GM18505 (cell line): ENCODE data around the gene AGT.

ENCODE experiments used
- ATAC-seq: cut with Tn5 transposase; IDR thresholded peaks from one replicate; pipeline ENCODE4 v1.9.1; 2021; ENCODE audit not compliant: unreplicated experiment
- POLR2A ChIP-seq: IDR thresholded peaks from 4 replicates; pipeline ENCODE4 v1.6.1; 2011; ENCODE audit warnings: borderline replicate concordance; ENCODE audit not compliant: insufficient read depth, insufficient read length; ENCODE audit errors: extremely low read depth

Gene AGT

DNA sequence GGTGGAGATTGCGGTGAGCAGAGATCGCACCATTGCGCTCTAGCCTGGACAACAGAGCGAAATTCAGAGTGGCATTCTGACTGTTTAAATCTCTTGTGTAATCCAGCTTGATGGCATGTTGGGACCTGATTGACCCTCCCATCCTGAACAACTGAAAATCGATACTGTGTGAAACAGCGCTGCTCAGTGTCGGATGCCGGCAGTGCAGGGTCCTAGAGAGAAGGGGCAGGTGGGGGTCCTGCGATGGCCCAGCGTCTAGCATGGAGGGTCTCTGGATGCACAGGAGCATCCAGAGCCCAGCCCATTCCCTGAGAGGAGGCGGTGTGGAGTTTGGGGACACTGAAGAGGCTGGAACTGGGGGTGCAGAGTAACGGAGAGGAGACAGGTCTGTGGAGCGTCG, 15.8 kb downstream of the AGT start:
- TF ChIP-seq POLR2A, result no peak
- no peak for ATAC-seq

- ATAC-seq, result no peak
- no peak for TF ChIP-seq POLR2A
These were observed 17.0 kb downstream of the AGT start for GRCh38 chr1:230696722-230697437.

DNA sequence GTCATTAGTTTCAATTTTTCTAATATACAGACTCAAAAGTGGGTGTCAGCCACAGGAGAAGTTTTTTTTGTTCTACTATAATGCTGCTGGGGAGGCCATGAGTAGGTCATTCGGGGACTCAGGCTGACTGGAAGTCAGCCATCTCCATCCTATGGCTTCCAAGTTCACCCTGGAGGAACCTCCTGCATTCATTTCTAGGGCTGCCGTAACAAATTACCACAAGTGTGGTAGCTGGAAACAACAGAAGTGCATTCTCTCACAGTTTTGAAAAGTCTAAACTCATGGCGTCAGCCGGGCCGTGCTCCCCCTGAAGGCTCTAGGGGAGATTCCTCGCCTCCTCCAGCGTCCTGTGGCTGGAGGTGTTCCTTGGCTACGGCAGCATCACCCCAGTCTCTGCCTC, 17.7 kb downstream of the AGT start:
- ATAC-seq, result no peak
- TF ChIP-seq POLR2A, result no peak

- TF ChIP-seq POLR2A, result no peak
- ATAC-seq, result no peak
These were observed 18.9 kb downstream of the AGT start for GRCh38 chr1:230694991-230695390.

DNA sequence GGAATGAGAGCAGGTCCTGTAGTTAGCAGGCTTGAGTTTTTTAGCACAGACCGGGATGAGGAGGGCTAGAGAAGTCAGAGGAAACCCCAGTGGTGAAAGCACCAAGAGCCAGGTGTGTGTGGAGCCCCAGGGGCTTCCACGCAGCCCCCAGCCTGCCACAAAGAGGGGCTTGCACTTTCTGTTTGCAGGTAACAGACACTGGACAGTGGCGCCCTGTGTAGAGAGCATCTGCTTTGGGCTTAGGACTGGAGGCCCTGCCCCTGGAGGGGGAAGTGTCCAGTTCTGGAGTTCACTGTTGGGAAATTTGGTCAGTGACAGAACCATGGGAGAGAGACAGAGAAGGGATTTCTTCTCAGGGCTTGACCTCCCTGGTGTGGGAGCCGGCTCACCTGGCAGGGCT, 19.5 kb downstream of the AGT start:
- no peak for ATAC-seq
- no peak for TF ChIP-seq POLR2A

DNA sequence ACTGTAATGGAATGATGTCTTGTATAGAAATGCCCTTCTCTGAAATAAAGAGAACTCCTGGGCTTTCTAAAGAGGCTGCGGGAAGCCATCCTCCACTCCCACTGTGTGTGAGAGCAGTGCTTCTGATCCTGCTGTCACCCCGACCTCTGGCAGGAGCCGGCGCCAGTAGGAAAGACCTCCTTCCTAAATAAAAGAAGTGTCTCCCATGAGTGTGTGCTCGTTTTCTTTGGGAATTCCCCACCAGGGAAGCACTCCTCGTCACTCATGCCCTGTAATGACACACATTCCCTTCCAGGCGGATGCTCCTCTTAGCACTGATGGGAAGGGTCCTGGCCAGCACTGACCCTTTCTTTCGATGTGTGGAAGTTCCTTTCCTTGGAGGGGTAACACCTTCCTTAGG, 20.1 kb downstream of the AGT start:
- ATAC-seq, result no peak
- no peak for TF ChIP-seq POLR2A

DNA sequence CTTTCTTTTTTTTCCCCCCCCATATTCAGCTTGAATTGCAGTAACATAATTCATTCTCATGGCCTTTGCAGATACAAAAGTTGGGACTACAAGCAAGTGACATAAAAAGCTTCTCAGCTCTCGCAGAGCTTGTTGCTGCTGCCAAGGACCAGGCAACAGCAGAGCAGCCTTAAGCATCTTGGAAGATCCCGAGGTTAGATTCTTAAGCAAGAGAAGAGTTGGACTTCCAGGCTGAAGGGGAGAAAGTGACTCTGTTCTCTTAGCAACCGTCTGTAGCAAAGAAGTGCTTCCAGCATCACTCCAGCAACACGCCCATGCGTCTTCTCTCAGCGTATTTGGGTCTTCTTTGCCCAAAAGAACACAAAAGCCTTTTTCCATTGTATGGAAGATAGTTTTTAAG, 20.7 kb downstream of the AGT start:
- TF ChIP-seq POLR2A, result no peak
- ATAC-seq, result no peak

GRCh38 chr1:230691615-230692014, 22.3 kb downstream of the AGT start:
- TF ChIP-seq POLR2A, result no peak
- ATAC-seq, result no peak

DNA sequence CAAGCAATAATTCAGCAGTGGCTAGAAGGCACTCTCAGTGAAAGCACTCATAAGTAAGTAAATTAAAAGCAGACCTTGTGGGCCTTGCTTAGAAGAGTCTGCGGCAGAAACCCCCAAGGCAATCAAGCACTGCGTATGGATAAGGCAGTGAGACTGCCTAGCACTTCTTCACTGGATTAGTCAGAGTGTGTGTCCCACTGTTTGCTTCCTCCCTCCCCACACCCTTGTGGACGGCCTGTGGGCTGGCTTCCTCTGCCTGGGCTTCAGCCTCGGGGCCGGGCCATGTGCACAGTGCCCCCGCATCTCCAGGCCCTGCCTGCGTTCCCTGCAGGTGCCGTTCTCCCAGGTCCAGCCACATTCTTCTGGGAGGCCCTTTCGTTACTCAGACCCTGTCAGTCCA, 23.8 kb downstream of the AGT start:
- TF ChIP-seq POLR2A, result no peak
- no peak for ATAC-seq

- TF ChIP-seq POLR2A, result no peak
- no peak for ATAC-seq
These were observed 27.2 kb downstream of the AGT start for GRCh38 chr1:230686747-230687146.

GRCh38 chr1:230684998-230685397, 28.9 kb downstream of the AGT start:
- no peak for TF ChIP-seq POLR2A
- no peak for ATAC-seq

DNA sequence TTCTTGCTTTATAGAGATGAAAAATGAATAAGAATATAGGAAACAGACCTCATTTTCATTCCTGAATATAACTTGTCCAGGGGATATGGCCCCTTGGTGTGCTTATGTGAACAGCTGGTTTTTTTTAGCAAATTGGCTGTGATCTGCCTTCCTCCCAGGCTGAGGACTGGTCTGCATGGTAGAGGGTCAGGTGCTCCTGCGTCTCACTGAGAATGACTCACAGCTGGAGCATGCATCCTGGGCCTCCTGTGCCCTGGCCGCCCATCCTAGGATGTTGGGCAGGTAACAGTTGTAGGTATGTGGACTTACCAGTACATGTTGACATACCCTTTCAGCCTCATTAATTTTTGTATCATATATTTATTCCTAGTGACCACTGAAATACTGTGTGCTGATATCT, 29.8 kb downstream of the AGT start:
- no peak for TF ChIP-seq POLR2A

GRCh38 chr1:230682882-230683610, 30.9 kb downstream of the AGT start:
- ATAC-seq, result no peak

More for the DNA sequence above, 29.8 kb downstream of the AGT start:
- no peak for ATAC-seq

GRCh38 chr1:230682274-230682673, 31.6 kb downstream of the AGT start:
- no peak for ATAC-seq
- TF ChIP-seq POLR2A, result no peak

More at GRCh38 chr1:230682882-230683610, 30.9 kb downstream of the AGT start:
- no peak for TF ChIP-seq POLR2A

DNA sequence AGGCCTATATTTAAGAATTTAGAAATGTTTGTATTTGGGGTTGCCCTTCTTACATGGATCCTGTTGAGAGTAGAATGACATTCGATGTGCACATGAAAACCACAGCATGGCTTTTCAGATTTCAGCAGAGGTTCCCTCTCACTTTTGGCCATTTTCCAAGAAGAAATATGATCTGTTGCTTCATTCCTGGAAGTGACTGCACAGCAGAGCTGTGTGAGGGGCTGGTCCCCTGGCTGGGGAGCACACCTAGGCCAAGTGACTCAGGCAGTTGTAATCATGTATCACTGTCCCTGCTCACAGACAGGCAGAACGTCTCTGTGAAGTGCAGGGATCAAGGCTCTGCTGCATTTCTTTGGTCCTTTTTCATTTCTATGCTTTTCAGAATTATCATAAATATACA, 32.3 kb downstream of the AGT start:
- TF ChIP-seq POLR2A, result no peak
- ATAC-seq, result no peak

- ATAC-seq, result no peak
- no peak for TF ChIP-seq POLR2A
These were observed 33.5 kb downstream of the AGT start for GRCh38 chr1:230680300-230681025.
